Measurements from ENCODE around the gene NF1.

Gene NF1

GRCh38 chr17:31294820-31295488, 200.2 kb downstream of the NF1 start (continued):
- no peak for TF ChIP-seq WT1 (tag by site-specific recombination; IDR thresholded peaks at IDR 0.05)
- TF ChIP-seq KLF16 (tag by site-specific recombination; IDR thresholded peaks at IDR 0.05), result no peak
- TF ChIP-seq ZNF792 (tag by site-specific recombination; IDR thresholded peaks at IDR 0.05), result no peak
- TF ChIP-seq PRDM10 (tag by site-specific recombination; IDR thresholded peaks at IDR 0.05), result no peak
- no peak for TF ChIP-seq ZSCAN23 (tag by site-specific recombination; IDR thresholded peaks at IDR 0.05)

DNA sequence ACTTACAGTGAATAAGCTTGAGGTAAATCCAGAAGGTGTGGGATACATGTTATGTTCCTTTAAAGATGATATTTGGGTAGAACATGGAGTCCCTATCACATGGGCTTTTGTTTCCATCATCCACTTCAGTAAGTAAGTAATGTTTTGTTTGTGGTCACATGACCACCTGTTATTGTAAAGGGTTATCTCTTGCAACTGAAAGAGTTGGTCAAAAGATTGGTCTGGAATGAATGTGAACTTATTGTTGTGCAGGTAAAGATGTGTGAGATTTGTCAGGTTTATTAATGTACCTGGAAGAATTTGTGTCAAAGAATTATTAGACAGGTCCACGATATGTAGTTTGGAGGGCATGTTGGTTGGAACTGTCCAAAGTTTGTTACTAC, 200.7 kb downstream of the NF1 start:
- H3K36me3 ChIP-seq (ENCODE audit: control insufficient read depth in 2 of 2, insufficient read depth in 1 of 2, low read length in 2 of 2), result peaks cover 9 to 10% of the 10 kb centered on the region in 2 experiments; a peak in 2 of 3 replicates
- ChIA-PET POLR2A (no interaction called here), CTCF (no interaction called here)
- H3K4me1 ChIP-seq (ENCODE audit: control insufficient read depth, insufficient read depth, low read length), result peaks cover 7% of the 10 kb centered on the region
- TF ChIP-seq SCRT2 (tag by site-specific recombination; IDR thresholded peaks at IDR 0.05), result peak; percentile 52
- no peak for TF ChIP-seq ZBTB49 (tag by site-specific recombination; IDR thresholded peaks at IDR 0.05; ENCODE audit: low read depth)
- no peak overlapping the region for H3K27ac ChIP-seq (ENCODE audit: extremely low read depth, low read depth, low read length)
- H3K9me3 ChIP-seq (ENCODE audit: control insufficient read depth, insufficient read depth, low read depth, low read length), result no peaks in the 10 kb centered on the region
- no peak overlapping the region for H3K4me3 ChIP-seq (ENCODE audit: low read depth, low read length)

- Histone ChIP-seq H3K9me3 (ENCODE audit: control insufficient read depth, insufficient read depth, low read depth, low read length) (no peaks in the 10 kb centered on the region), H3K36me3 (ENCODE audit: control insufficient read depth in 2 of 2, insufficient read depth in 1 of 2, low read length in 2 of 2) (peaks cover 8 to 10% of the 10 kb centered on the region in 2 experiments; a peak in 2 of 3 replicates), H3K27ac (ENCODE audit: extremely low read depth, low read depth, low read length) (no peak overlapping the region), H3K4me1 (ENCODE audit: control insufficient read depth, insufficient read depth, low read length) (peaks cover 7% of the 10 kb centered on the region), H3K4me3 (ENCODE audit: low read depth, low read length) (no peak overlapping the region)
- ChIA-PET CTCF (no interaction called here), POLR2A (no interaction called here)
- TF ChIP-seq PRDM1 (tag by site-specific recombination; IDR thresholded peaks at IDR 0.05), result 0 out of 2 replicates have a peak, but pooled peaks have one; percentile 45
- TF ChIP-seq ZIC2 (tag by site-specific recombination; IDR thresholded peaks at IDR 0.05), result no peak
- TF ChIP-seq, protein P1, sequence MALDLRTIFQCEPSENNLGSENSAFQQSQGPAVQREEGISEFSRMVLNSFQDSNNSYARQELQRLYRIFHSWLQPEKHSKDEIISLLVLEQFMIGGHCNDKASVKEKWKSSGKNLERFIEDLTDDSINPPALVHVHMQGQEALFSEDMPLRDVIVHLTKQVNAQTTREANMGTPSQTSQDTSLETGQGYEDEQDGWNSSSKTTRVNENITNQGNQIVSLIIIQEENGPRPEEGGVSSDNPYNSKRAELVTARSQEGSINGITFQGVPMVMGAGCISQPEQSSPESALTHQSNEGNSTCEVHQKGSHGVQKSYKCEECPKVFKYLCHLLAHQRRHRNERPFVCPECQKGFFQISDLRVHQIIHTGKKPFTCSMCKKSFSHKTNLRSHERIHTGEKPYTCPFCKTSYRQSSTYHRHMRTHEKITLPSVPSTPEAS (tag by site-specific recombination; IDR thresholded peaks at IDR 0.05), result no peak
- no peak for TF ChIP-seq RBAK (tag by site-specific recombination; IDR thresholded peaks at IDR 0.05)
- TF ChIP-seq ZNF426 (tag by site-specific recombination; IDR thresholded peaks at IDR 0.05), result no peak
- TF ChIP-seq, protein P2, sequence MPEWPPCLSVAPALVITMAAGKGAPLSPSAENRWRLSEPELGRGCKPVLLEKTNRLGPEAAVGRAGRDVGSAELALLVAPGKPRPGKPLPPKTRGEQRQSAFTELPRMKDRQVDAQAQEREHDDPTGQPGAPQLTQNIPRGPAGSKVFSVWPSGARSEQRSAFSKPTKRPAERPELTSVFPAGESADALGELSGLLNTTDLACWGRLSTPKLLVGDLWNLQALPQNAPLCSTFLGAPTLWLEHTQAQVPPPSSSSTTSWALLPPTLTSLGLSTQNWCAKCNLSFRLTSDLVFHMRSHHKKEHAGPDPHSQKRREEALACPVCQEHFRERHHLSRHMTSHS (tag by site-specific recombination; IDR thresholded peaks at IDR 0.05), result no peak
Observed at GRCh38 chr17:31296142-31296541, 201.4 kb downstream of the NF1 start.

All from HEK293 (cell line).